ENCODE data around the gene MRPL21. TPM values are rescaled to one million over a fixed set of nuclear protein-coding genes. Genes with fewer than 3 reads are reported as not detected.

MRPL21 gene
- total and polyA plus RNA-seq, 2 of the 13 experiments (the other 11 are each of a cell fraction or from before 2014, with no cell fraction given): 61.5 to 100 TPM

GRCh38 chr11:68845351-68846002 is 58.2 kb downstream of the MRPL21 start (continued):
- peak; percentile 94; the same call in 1 of the 2 replicates for TF ChIP-seq NFKBIZ (CRISPR knock-in tag; IDR thresholded peaks at IDR 0.05)
- TF ChIP-seq HOXD1 (CRISPR knock-in tag; IDR thresholded peaks at IDR 0.05): peak; percentile 93
- TF ChIP-seq ZNF337 (CRISPR knock-in tag; IDR thresholded peaks at IDR 0.05; ENCODE audit: borderline replicate concordance, low read depth): 0 out of 2 replicates have a peak, but pooled peaks have one; percentile 80
- no peak for TF ChIP-seq LBX2 (CRISPR knock-in tag; IDR thresholded peaks at IDR 0.05; ENCODE audit: borderline replicate concordance)
- TF ChIP-seq HES4 (CRISPR knock-in tag; IDR thresholded peaks at IDR 0.05; ENCODE audit: borderline replicate concordance): no peak
- TF ChIP-seq, protein P1, sequence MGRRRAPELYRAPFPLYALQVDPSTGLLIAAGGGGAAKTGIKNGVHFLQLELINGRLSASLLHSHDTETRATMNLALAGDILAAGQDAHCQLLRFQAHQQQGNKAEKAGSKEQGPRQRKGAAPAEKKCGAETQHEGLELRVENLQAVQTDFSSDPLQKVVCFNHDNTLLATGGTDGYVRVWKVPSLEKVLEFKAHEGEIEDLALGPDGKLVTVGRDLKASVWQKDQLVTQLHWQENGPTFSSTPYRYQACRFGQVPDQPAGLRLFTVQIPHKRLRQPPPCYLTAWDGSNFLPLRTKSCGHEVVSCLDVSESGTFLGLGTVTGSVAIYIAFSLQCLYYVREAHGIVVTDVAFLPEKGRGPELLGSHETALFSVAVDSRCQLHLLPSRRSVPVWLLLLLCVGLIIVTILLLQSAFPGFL (CRISPR knock-in tag; IDR thresholded peaks at IDR 0.05): no peak
- TF ChIP-seq ZNF101 (CRISPR knock-in tag; IDR thresholded peaks at IDR 0.05; ENCODE audit: borderline replicate concordance, low read depth): no peak
- TF ChIP-seq MAZ (IDR thresholded peaks at IDR 0.05; ENCODE audit: borderline replicate concordance, low read depth, low read length): no peak
- peak; percentile 75; the same call in 1 of the 2 replicates for TF ChIP-seq MAZ (CRISPR knock-in tag; IDR thresholded peaks at IDR 0.05; ENCODE audit: low read depth)
- TF ChIP-seq ZNF878 (CRISPR knock-in tag; IDR thresholded peaks at IDR 0.05): peak; percentile 85
- TF ChIP-seq, protein P2, sequence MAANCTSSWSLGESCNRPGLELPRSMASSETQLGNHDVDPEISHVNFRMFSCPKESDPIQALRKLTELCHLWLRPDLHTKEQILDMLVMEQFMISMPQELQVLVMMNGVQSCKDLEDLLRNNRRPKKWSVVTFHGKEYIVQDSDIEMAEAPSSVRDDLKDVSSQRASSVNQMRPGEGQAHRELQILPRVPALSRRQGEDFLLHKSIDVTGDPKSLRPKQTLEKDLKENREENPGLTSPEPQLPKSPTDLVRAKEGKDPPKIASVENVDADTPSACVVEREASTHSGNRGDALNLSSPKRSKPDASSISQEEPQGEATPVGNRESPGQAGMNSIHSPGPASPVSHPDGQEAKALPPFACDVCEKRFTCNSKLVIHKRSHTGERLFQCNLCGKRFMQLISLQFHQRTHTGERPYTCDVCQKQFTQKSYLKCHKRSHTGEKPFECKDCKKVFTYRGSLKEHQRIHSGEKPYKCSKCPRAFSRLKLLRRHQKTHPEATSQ (CRISPR knock-in tag; IDR thresholded peaks at IDR 0.05; ENCODE audit: borderline replicate concordance): no peak
- peak; percentile 67; the same call in 1 of the 2 replicates for TF ChIP-seq SP5 (CRISPR knock-in tag; IDR thresholded peaks at IDR 0.05; ENCODE audit: borderline replicate concordance, low read depth)
- TF ChIP-seq ZNF34 (CRISPR knock-in tag; IDR thresholded peaks at IDR 0.05; ENCODE audit: borderline replicate concordance): no peak
- TF ChIP-seq RFX1 (IDR thresholded peaks at IDR 0.05): no peak; the same call in 1 of the 2 replicates
- TF ChIP-seq, protein P3, sequence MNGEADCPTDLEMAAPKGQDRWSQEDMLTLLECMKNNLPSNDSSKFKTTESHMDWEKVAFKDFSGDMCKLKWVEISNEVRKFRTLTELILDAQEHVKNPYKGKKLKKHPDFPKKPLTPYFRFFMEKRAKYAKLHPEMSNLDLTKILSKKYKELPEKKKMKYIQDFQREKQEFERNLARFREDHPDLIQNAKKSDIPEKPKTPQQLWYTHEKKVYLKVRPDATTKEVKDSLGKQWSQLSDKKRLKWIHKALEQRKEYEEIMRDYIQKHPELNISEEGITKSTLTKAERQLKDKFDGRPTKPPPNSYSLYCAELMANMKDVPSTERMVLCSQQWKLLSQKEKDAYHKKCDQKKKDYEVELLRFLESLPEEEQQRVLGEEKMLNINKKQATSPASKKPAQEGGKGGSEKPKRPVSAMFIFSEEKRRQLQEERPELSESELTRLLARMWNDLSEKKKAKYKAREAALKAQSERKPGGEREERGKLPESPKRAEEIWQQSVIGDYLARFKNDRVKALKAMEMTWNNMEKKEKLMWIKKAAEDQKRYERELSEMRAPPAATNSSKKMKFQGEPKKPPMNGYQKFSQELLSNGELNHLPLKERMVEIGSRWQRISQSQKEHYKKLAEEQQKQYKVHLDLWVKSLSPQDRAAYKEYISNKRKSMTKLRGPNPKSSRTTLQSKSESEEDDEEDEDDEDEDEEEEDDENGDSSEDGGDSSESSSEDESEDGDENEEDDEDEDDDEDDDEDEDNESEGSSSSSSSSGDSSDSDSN (CRISPR knock-in tag; IDR thresholded peaks at IDR 0.05): peak; percentile 78
- TF ChIP-seq HMG20A (CRISPR knock-in tag; IDR thresholded peaks at IDR 0.05; ENCODE audit: borderline replicate concordance): peak; percentile 96
- peak; percentile 86 for TF ChIP-seq ISL2 (CRISPR knock-in tag; IDR thresholded peaks at IDR 0.05)
- no peak for TF ChIP-seq SIN3B (IDR thresholded peaks at IDR 0.05; ENCODE audit: low read length)
- TF ChIP-seq MTA3 (CRISPR knock-in tag; IDR thresholded peaks at IDR 0.05): no peak
- 0 out of 2 replicates have a peak, but pooled peaks have one; percentile 40 for TF ChIP-seq SAFB2 (CRISPR knock-in tag; IDR thresholded peaks at IDR 0.05; ENCODE audit: borderline replicate concordance, low read depth)
- TF ChIP-seq ZNF563 (CRISPR knock-in tag; IDR thresholded peaks at IDR 0.05): peak; percentile 77
- peak; percentile 63; the same call in 1 of the 2 replicates for TF ChIP-seq ZNF235 (CRISPR knock-in tag; IDR thresholded peaks at IDR 0.05; ENCODE audit: borderline replicate concordance)
- no peak for TF ChIP-seq ZNF180 (CRISPR knock-in tag; IDR thresholded peaks at IDR 0.05; ENCODE audit: borderline replicate concordance, low read depth)
- peak; percentile 99 for TF ChIP-seq RXRA (CRISPR knock-in tag; IDR thresholded peaks at IDR 0.05)
- peak; percentile 83; the same call in 1 of the 2 replicates for TF ChIP-seq ZNF614 (CRISPR knock-in tag; IDR thresholded peaks at IDR 0.05; ENCODE audit: borderline replicate concordance)
- no peak for TF ChIP-seq ZNF451 (CRISPR knock-in tag; IDR thresholded peaks at IDR 0.05)

All from HepG2 (cell line).